H1 (cell line): ENCODE data around the gene PDF.

Experiments used
- ASH2L ChIP-seq: fragments of 200-600, 300-600 bp; sonication (generic); IDR thresholded peaks from one replicate; pipeline ENCODE4 v1.7.1; 2017; ENCODE audit warnings: low read length
- CTCF ChIP-seq, 3 experiments: IDR thresholded peaks; 1 replicate in 2 of 3; 2 replicates in 1 of 3; pipeline versions ENCODE4 v1.5.1 to v1.6.1; 2011; ENCODE audit warnings: low read length in 3 of 3, mild to moderate bottlenecking in 3 of 3, inconsistent platforms in 2 of 3, low read depth in 1 of 3, moderate library complexity in 1 of 3; ENCODE audit not compliant: insufficient read depth in 1 of 3; ENCODE audit errors: control extremely low read depth in 1 of 3
- POLR2A ChIP-seq, 2 experiments: IDR thresholded peaks; 1 replicate in 1 of 2; 2 replicates in 1 of 2; pipeline ENCODE4 v1.6.1; 2011; ENCODE audit warnings: low read depth in 2 of 2, low read length in 2 of 2, mild to moderate bottlenecking in 2 of 2; ENCODE audit errors: control extremely low read depth in 1 of 2

DNA sequence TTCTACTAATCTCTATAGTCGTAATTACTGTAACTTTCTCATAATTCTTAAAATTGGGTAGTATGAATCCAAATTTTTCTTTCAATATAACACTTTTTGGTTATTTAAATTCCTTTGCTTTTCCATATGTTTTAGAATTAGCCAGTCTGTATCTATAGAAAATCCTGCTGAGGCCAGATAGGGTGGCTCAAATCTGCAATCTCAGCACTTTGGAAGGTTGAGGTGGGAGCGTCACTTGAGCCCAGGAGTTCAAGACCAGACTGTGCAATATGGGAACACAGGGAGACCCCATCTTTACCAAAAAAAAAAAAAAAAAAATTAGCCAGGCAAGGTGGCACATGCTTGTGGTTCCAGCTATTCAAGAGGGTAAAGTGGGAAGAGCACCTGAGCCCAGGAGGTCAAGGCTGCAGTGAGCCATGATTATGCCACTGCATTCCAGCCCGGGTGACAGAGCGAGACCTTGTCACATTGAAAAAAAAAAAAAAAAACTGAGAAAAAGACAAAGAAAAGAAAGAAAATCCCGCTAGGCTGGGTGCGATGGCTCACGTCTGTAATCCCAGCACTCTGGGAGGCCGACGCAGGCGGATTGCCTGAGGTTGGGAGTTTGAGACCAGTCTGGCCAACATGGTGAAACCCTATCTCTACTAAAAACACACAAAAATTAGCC lies 46.1 kb upstream of the PDF start:
- TF ChIP-seq POLR2A (IDR thresholded peaks at IDR 0.05; ENCODE audit: control extremely low read depth in 1 of 2, low read depth in 2 of 2, low read length in 2 of 2) = no peak
- no peak for TF ChIP-seq CTCF (IDR thresholded peaks at IDR 0.05; ENCODE audit: control extremely low read depth in 1 of 3, insufficient read depth in 1 of 3, low read depth in 1 of 3, low read length in 3 of 3)
- no peak for TF ChIP-seq ASH2L
